Epithelial cell of prostate (primary cell): ENCODE data around the gene ADK.
"Not testable (repeated sequence)": the region's sequence is repeated elsewhere in the genome, so short reads cannot be mapped to it uniquely, and the experiment has no call there.

Source experiments
- DNase-seq: peaks from one replicate; pipeline ENCODE4 v3.0.0-alpha.2; 2011; ENCODE audit warnings: low read depth, low spot score
- H3K27ac ChIP-seq: fragments of 450-650 bp; 2 replicates; pipeline ENCODE4 v1.5.1; 2017; ENCODE audit warnings: mild to moderate bottlenecking

Gene ADK

GRCh38 chr10:74139981-74140380 lies 11.0 kb upstream of the ADK start:
- DNase-seq = no peak
- no peak overlapping the region for H3K27ac ChIP-seq

GRCh38 chr10:74140553-74140952 lies 10.5 kb upstream of the ADK start:
- H3K27ac ChIP-seq = no peak overlapping the region
- no peak for DNase-seq

GRCh38 chr10:74145133-74145532 lies 5.9 kb upstream of the ADK start:
- H3K27ac ChIP-seq = no peak overlapping the region
- no peak for DNase-seq

DNA sequence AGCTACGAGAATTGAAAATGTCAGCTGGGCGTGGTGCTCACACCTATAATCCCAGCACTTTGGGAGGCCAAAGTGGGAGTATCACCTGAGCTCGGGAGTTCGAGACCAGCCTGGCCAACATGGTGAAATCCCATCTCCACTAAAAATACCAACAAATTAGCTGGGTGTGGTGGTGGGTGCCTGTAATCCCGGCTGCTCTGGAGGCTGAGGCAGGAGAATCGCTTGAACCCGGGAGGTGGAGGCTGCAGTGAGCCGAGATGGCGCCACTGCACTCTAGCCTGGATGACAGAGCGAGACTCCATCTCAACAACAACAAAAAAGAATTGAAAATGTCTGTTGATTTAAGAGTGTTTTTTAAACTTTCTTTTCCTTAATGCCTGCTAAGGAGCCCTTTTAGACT lies 4.0 kb upstream of the ADK start:
- H3K27ac ChIP-seq, DNase-seq: not testable (repeated sequence)

DNA sequence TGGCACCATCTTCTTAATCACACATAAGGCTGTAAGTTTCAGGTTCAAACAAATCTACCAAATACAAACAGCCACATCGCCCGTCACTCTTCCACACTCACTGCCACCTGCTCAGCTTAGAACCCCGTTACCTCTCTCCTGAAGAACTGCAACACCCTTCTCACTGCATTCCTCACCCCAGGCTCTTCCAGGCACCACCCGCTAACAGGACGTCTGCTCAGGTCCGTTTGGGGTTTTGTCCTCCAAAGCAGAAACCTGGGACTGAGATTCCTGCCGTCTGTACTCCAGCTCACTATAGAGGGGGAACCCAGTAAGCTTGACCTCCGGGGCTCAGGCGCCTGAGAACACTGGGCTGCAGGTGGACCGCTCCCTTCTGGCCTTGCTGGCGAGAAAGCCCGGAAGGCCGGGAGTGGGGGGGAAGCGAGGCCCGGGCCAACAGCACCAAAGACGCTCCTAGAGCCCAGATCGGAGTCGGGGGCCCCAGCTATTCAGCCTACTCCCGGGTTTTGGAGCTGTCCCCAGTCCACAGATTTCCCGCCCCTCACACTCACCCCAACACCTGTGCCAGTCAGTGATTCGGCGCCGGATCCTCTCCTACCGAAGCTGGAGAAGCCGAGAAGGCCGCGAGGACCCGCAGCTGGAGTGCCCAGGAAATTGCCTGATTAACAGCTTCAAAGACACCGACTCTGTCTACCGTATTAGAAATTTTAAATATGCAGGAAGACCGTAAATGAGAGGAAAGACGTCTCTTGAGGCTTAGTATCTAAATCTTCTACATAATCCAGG lies 624 bp upstream of the ADK start, which contains the start of gene AP3M1:
Gene AP3M1 (minus strand): TSS at position 625 of the 786 bp plus-strand sequence. CDS start 12,449 bp downstream, outside the sequence.
- DNase-seq = peak; percentile 41
- H3K27ac ChIP-seq = peak within 1 kb of the TSS; percentile 90

GRCh38 chr10:74151879-74152722 lies 1.1 kb downstream of the ADK start:
- peak overlapping the region; percentile 90 for H3K27ac ChIP-seq
- no peak for DNase-seq

- no peak overlapping the region for H3K27ac ChIP-seq
- no peak for DNase-seq
Measured at GRCh38 chr10:74153123-74153522, 2.1 kb downstream of the ADK start.

DNA sequence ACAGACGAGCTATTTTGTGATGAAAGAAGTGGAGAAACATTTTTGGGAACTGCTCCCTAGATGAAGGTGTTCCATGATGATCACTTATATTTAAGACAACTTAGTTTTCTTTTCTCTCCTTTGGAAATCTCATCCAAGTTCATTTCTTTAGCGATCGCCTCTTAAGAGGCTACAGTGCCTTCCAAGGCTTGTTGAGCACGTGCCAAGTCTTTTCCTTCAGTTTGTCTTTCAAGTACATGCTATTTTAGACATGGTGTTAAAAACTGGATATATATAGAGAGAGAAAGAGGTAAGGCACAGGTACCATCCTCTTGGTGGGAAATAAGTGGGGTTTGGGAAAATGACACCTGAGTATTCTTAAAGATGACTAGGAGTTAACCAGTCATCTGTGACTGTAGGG lies 2.7 kb downstream of the ADK start:
- no peak overlapping the region for H3K27ac ChIP-seq
- DNase-seq = no peak

DNA sequence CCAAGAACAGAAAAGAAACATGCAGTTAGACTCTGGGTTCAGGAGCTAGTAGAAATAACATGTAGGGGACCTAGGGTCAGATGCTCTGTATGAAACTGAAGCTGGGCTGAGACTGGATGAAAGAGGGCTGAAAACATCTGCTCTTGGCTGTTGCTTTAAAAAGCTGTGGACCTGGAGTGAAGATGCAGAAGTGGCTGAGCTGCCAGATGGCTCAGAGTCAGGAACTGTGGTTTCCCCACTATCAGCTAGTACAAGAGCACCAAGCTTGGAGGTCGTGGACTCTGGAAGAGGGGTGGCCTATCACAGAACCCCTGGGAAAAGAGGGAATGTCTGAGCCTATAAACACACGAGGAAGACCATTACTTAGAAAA lies 5.9 kb downstream of the ADK start:
- H3K27ac ChIP-seq = no peak overlapping the region
- no peak for DNase-seq

GRCh38 chr10:74160013-74160412 lies 9.0 kb downstream of the ADK start:
- no peak overlapping the region for H3K27ac ChIP-seq

DNA sequence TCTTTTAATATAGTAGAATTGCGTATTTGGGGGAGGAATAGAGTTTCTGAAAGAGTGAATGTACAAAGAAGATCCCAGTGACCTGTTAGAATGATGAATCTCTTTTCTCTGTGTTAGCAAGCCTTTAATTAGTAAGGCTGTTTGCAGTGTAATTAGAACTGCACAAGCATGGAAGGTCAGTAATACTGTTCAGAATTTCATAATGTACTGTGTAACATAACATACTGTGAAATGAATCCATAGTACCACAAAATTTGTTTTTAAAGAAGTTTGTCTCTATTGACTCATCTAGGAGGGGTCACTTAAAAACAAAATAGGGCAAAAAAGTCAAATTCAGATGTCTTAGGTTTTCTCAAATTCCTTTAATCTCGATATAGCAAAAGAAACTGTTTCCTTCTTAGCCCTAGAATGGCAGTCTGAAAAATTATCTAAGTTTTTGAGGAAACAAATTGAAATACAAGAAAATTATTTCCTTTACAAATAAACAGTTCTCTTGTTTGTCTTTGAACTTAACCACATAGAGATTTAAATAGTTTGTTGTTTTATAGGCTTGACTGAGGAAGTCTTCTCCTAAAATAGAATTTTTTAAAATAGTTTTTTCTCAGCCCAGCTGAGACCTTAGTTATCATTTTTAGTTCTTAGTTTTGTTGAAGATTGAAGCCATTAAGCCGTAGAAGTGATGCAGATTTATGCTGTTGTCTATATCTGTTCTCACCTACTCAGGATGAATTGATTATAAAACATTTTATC lies 12.5 kb downstream of the ADK start:
- no peak for DNase-seq
- no peak overlapping the region for H3K27ac ChIP-seq

More at GRCh38 chr10:74160013-74160412, 9.0 kb downstream of the ADK start:
- DNase-seq = no peak

DNA sequence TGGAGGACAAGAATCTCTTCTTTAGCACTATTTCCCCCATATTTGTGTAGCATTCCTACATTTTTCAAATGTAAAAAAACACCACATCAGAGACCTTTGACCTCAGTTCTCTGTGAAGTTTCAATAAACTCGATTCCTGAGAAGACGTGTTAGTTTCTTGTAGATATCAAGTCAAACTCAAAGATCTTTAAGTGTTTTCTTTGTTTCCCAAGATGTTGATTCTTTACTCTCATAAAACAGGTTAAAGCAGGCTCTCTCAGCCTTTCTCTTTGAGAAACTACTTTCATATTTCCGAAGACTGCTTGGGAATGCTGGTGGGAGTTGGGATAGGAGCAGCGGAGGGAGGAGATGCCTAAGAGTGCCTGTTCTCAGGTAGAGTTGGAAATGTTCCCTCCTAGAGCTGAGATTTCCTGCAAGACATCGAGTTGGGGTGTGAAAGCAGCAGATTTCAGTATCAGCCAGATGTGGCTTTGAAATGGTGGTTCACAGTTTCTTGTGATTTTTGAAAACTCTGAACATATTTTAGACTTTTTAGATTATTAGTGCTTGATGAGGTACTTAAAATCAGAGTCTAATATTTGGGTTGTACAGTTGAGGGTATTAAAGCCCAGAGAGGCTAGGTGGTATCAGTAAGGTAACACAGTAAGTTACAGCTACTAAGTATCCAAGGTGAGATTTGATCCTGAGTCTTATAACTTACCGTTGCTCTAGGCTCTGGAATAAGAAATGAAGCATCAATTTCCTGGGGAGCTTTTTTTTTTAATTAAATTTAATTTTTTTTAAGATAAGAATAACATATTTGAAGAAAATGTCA lies 13.9 kb downstream of the ADK start:
- no peak for DNase-seq
- no peak overlapping the region for H3K27ac ChIP-seq

GRCh38 chr10:74165530-74165901 lies 14.5 kb downstream of the ADK start:
- no peak for DNase-seq
- no peak overlapping the region for H3K27ac ChIP-seq

DNA sequence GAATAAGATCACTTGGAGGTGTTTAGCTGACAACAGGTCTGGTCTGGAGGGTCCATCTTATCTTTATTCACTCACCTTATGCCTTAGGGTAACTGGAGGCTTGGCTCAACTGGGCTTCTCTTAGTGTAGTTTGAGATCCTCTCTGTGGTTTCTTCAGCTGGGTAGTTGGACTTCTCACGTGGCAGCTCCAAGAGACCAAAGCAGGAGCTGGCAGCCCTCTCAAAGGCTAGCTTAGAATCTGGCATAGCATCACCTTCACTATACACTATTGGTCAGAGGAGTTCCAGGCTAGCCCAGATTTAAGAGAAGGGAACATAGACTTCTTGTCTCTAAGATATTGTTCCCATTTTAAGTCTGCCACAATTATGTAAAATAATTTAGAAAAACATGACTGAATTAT lies 16.4 kb downstream of the ADK start:
- H3K27ac ChIP-seq = no peak overlapping the region
- DNase-seq = no peak

DNA sequence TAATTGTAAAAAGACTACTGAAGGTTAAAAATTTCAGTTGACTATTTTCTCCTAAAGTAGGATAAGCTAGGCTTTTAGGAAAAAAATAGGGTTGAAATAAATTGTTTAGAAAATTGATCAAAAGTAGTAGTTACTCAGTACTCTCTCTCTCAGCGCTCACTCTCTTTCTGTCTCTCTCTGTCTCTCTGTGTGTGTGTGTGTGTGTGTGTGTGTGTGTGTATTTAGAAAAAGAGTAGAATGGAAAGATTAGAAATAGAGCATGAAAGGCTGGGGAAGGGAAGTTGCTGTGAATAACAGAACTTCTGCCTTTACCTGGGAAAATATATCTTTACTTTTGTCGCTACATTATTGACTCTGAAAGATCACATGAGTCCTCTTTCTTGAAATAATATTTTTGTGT lies 20.6 kb downstream of the ADK start:
- H3K27ac ChIP-seq = no peak overlapping the region
- no peak for DNase-seq

GRCh38 chr10:74174521-74174920 lies 23.5 kb downstream of the ADK start:
- no peak for DNase-seq
- H3K27ac ChIP-seq = no peak overlapping the region

DNA sequence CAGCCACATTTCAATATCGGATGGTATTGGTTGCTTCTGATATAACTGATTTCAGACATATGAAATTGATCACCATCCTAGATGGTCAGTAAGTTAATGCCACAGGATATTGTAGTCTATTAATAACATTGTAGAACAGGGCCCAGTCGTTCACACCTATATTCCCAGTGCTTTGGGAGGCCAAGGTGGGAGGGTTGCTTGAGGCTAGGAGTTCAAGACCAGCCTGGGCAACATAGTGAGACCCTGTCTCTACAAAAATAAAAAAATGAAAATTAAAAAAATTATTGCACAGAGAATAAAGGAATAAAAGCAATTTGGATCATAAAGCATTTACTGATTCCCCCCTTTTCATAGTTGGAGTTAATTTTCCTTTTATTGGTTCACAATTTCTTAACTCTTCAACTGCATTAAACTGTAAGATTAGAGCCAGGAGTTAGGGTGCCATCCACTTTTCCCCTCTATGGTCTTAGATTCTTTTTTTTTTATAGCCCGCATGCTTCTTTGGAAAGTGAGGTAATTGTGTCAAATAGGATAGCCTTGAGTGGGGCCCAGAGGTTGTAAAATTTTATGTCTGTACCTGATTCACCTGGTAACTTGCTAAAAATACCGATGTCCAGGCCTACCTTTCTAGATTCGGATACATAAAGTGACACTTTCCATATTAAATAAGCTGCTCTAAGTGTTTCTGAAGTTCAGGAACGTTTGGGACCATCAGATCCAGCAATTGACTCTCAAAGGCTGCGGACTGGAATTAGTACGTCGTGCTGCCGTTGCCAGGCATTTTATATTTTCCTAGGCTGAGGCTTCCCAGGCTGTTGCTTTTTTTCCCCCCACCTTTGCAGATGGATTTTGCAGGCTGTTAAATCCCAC lies 24.7 kb downstream of the ADK start:
- no peak for DNase-seq

DNA sequence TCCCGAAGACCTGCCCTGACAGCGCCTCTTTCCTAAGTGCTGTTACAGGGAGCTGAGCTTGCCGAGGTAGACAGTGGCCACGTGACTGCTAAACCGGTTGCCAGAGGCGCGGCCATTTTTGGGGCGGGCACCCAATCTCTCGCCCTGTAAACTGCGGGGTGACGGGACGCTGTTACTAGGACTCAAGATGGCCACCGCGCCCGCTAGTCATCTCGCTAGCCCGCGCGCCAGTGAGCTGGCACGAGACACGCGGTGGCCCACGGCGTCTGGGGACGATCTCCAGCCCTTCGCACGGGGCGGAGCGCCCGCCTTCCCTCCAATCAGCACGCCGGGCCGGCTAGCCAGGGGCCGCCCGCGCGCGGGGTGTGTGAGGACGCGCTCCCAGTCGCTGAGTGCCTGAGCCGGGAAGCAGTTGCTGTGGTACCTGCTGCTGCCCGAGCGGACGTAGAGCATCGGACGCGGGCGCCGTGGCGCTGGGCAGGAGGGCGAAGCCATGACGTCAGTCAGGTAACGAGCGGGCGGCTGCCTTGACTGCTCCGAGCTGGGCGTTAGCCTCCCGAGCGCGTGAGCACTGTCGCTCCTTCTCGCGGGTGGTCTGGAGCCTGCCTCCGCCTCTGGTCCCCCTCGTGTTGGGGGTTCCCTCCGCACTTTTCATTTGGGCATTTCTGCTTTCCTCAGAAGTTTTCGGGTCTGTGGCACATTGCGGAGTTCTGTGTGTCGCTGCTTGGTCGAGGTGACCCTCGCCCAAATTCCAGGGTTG lies 25.5 kb downstream of the ADK start:
- peak; percentile 77 for DNase-seq
- peak overlapping the region; percentile 95 for H3K27ac ChIP-seq

More for the DNA sequence above, 24.7 kb downstream of the ADK start:
- H3K27ac ChIP-seq = peak overlapping the region; percentile 95
